Measurements from ENCODE around the gene FAAH2. TPM values are rescaled to one million over a fixed set of nuclear protein-coding genes. Genes with fewer than 3 reads are reported as not detected.
"Not testable (repeated sequence)": the region's sequence is repeated elsewhere in the genome, so short reads cannot be mapped to it uniquely, and the experiment has no call there.

Gene FAAH2
- total and polyA plus RNA-seq, 12 donors, result 0.10 to 0.95 (median 0.32) TPM; not detected in 2

DNA sequence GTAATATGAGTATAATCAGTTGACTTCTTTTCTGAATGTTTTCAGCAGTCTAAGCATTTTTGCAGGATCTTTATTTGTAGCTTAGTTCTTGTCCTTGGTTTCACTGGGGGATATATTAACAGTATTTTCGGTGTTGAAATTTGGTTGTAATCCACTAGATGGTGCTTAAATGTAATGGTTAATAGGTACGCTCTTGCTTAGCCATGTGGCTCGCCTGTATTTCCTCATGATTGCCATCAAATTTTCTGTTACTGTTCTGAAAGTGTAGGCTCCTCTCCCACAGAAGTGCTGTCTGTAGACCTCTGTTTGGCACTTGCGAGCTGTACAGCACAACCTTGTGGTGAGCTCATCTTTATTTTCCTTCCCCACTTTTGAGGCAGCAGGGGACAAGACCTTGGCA is 3.9 kb upstream of the FAAH2 start:
- peaks cover 0 to 37% (median 0%) of the 10 kb centered on the region in 11 donors for H3K9me3 ChIP-seq
- no peak overlapping the region for H3K4me3 ChIP-seq
- no peaks in the 10 kb centered on the region for H3K36me3 ChIP-seq
- WGBS, 2 donors, result 74 to 81% methylated on average over 4 of the region's 4 CpGs
- DNase-seq, result no peak
- H3K4me1 ChIP-seq, result no peaks in the 10 kb centered on the region
- TF ChIP-seq, protein P1, sequence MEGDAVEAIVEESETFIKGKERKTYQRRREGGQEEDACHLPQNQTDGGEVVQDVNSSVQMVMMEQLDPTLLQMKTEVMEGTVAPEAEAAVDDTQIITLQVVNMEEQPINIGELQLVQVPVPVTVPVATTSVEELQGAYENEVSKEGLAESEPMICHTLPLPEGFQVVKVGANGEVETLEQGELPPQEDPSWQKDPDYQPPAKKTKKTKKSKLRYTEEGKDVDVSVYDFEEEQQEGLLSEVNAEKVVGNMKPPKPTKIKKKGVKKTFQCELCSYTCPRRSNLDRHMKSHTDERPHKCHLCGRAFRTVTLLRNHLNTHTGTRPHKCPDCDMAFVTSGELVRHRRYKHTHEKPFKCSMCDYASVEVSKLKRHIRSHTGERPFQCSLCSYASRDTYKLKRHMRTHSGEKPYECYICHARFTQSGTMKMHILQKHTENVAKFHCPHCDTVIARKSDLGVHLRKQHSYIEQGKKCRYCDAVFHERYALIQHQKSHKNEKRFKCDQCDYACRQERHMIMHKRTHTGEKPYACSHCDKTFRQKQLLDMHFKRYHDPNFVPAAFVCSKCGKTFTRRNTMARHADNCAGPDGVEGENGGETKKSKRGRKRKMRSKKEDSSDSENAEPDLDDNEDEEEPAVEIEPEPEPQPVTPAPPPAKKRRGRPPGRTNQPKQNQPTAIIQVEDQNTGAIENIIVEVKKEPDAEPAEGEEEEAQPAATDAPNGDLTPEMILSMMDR (IDR thresholded peaks at IDR 0.05), result no peak
- H3K27ac ChIP-seq, result no peak overlapping the region
- ATAC-seq, result no peak
- intact Hi-C loops (cut with DNase I), result no loop called here
- peaks cover 0 to 25% (median 0%) of the 10 kb centered on the region in 7 donors for H3K27me3 ChIP-seq

DNA sequence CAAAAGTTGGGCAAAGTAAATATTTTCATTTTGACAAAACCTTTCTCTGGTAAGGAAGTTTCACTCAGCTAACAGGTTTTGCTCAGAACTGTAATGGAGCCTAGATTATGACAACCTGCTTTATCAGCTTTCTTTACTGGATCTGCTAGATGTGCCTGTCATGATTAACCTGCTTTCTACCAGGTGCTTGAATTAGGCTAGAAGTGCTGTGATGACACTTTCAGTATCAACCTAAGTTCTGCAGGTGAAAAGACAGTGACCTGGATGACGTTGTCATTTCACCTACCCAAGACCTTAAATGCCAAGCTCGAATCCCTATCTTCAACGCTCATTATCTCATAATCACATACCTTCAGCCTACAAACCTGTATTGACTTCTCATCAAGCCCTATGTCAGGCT is 1.5 kb upstream of the FAAH2 start:
- ATAC-seq, result no peak

DNA sequence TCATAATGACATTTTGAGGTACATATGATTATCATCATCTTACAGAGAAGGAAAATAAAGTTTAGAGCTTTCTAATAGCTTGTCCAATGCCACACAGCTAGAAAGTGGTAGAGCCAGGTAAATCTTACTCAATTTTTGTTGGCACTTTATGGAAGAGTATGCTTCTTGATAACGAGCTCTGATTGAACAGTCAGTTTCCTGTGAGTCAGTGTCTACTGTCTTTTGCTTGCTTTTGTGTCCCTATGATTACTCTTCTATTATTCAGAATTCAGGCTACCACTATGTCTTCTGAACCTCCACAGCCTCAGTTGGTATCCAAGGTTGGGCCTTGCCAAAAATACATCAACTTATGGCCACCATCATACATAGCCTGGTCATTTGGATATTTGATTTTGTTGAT is 2.6 kb downstream of the FAAH2 start:
- Histone ChIP-seq H3K4me3 (no peak overlapping the region), H3K9me3 (no peaks in the 10 kb centered on the region), H3K4me1 (no peaks in the 10 kb centered on the region), H3K27ac (no peak overlapping the region), H3K36me3 (no peaks in the 10 kb centered on the region), H3K27me3 (peaks cover 0 to 28% (median 0%) of the 10 kb centered on the region in 7 donors)
- WGBS, 2 donors, result 70 to 71% methylated on average over 1 of the region's 1 CpG
- TF ChIP-seq, protein P1 (IDR thresholded peaks at IDR 0.05), result no peak
- ATAC-seq, result no peak
- DNase-seq, result no peak
- intact Hi-C loops (cut with DNase I), result no loop called here

More for the DNA sequence above, 1.5 kb upstream of the FAAH2 start:
- Histone ChIP-seq H3K27me3 (peaks cover 0 to 25% (median 0%) of the 10 kb centered on the region in 7 donors), H3K27ac (no peak overlapping the region), H3K9me3 (peaks cover 0 to 14% (median 0%) of the 10 kb centered on the region in 11 donors), H3K36me3 (no peaks in the 10 kb centered on the region), H3K4me3 (no peak overlapping the region), H3K4me1 (no peaks in the 10 kb centered on the region)
- intact Hi-C loops (cut with DNase I), result no loop called here
- DNase-seq, result no peak
- TF ChIP-seq, protein P1 (IDR thresholded peaks at IDR 0.05), result no peak
- WGBS, 2 donors, result 84 to 85% methylated on average over 3 of the region's 3 CpGs

- ATAC-seq, result no peak
These were observed 8.5 kb downstream of the FAAH2 start for GRCh38 chrX:57294961-57295360.

DNA sequence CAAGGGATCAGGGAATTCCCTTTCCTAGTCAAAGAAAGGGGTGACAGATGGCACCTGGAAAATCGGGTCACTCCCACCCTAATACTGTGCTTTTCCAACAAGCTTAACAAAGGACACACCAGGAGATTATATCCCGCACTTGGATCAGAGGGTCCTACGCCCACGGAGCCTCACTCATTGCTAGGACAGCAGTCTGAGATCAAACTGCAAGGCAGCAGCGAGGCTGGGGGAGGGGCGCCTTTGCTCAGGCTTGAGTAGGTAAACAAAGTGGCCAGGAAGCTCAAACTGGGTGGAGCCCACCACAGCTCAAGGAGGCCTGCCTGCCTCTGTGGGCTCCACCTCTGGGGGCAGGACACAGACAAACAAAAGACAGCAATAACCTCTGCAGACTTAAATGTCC is 9.2 kb downstream of the FAAH2 start:
- intact Hi-C loops (cut with DNase I); H3K27me3 ChIP-seq; DNase-seq; H3K36me3 ChIP-seq; ATAC-seq; H3K27ac ChIP-seq; H3K4me3 ChIP-seq; H3K4me1 ChIP-seq; H3K9me3 ChIP-seq: not testable (repeated sequence)
- whole genome bisulfite sequencing, 2 donors, result 95 to 97% methylated on average over 5 to 6 of the region's 6 CpGs

More at GRCh38 chrX:57294961-57295360, 8.5 kb downstream of the FAAH2 start:
- Histone ChIP-seq H3K36me3 (no peaks in the 10 kb centered on the region), H3K4me1 (no peaks in the 10 kb centered on the region), H3K27ac (no peak overlapping the region), H3K4me3 (no peak overlapping the region), H3K27me3 (peaks cover 0 to 3% (median 0%) of the 10 kb centered on the region in 7 donors), H3K9me3 (no peaks in the 10 kb centered on the region)
- TF ChIP-seq, protein P1 (IDR thresholded peaks at IDR 0.05), result no peak
- DNase-seq, result no peak
- intact Hi-C loops (cut with DNase I), result no loop called here

Measured in heart right ventricle (tissue), 16 donors.